Endothelial cell of umbilical vein (primary cell): Measurements from ENCODE around the gene PITPNM3. TPM values are rescaled to one million over a fixed set of nuclear protein-coding genes. Genes with fewer than 3 reads are reported as not detected.

Source experiments
- BruUV-seq: library from RNA; stranded (reverse); fragments of 400-500 nt; replicated peaks from 2 replicates; lab custom pipeline; 2021; lab: Mats Ljungman, UMichigan
- CTCF ChIA-PET: fragments of 300-600, 350-600 bp; sonication (Branson Sonifier 250); formaldehyde crosslinking; loops from one replicate; lab custom pipeline; 2021; ENCODE audit warnings: antibody characterized with exemption, inconsistent platforms; lab: Charles Lee
- POLR2A ChIA-PET: fragments of 300-600, 350-600 bp; sonication (Branson Sonifier 250); formaldehyde crosslinking; loops from one replicate; lab custom pipeline; 2021; ENCODE audit warnings: antibody characterized with exemption, inconsistent platforms; lab: Charles Lee
- DNase-seq: peaks from one replicate; pipeline ENCODE4 v3.0.0-alpha.2; 2011; ENCODE audit warnings: low read depth, low spot score
- FAIRE-seq: peaks from 2 replicates; lab custom pipeline; 2011; peaks lifted over from hg19 to GRCh38; lab: Jason Lieb, UNC
- H2AFZ ChIP-seq: 2 replicates; pipeline ENCODE4 v1.6.0; 2012; ENCODE audit warnings: low read depth, low read length, control low read depth, inconsistent platforms
- H3K27ac ChIP-seq: 2 replicates; pipeline ENCODE4 v1.5.1; 2011; ENCODE audit warnings: low read depth, mild to moderate bottlenecking, control low read depth, low read length, moderate library complexity; ENCODE audit not compliant: insufficient read depth
- H3K27me3 ChIP-seq, 2 experiments: 2 replicates each; pipeline versions ENCODE4 v1.6.0 to v1.6.1; 2011; ENCODE audit warnings: low read length in 2 of 2, mixed read lengths in 1 of 2; ENCODE audit not compliant: control insufficient read depth in 2 of 2, insufficient read depth in 2 of 2
- H3K36me3 ChIP-seq, 2 experiments: 2 replicates in 1 of 2; 3 replicates in 1 of 2; pipeline ENCODE4 v1.5.1; 2011; ENCODE audit warnings: low read length in 2 of 2, mild to moderate bottlenecking in 1 of 2, moderate library complexity in 1 of 2; ENCODE audit not compliant: control insufficient read depth in 2 of 2, insufficient read depth in 2 of 2; ENCODE audit errors: extremely low read depth in 1 of 2
- H3K4me1 ChIP-seq: 3 replicates; pipeline ENCODE4 v1.5.1; 2011; ENCODE audit warnings: mild to moderate bottlenecking, low read length; ENCODE audit not compliant: control insufficient read depth, insufficient read depth; ENCODE audit errors: extremely low read depth
- H3K4me2 ChIP-seq: 2 replicates; pipeline ENCODE4 v1.6.1; 2011; ENCODE audit warnings: low read length, control low read depth, mixed read lengths; ENCODE audit not compliant: insufficient read depth
- H3K4me3 ChIP-seq, 3 experiments: fragments of 200-600 bp in 1 of 3; sonication (generic), shearing (Covaris generic) in 1 of 3; replicated peaks in 1 of 3; 2 replicates each; pipeline ENCODE4 v1.5.1; 2011 to 2016; ENCODE audit warnings: control low read depth in 3 of 3, low read length in 3 of 3, mild to moderate bottlenecking in 2 of 3, inconsistent platforms in 1 of 3, low read depth in 1 of 3, moderate library complexity in 1 of 3; ENCODE audit not compliant: insufficient read depth in 1 of 3
- H3K79me2 ChIP-seq: 2 replicates; pipeline ENCODE4 v1.6.0; 2012; ENCODE audit warnings: low read length, inconsistent platforms; ENCODE audit not compliant: control insufficient read depth, insufficient read depth
- H3K9ac ChIP-seq: replicated peaks from 2 replicates; pipeline ENCODE3; 2011; ENCODE audit warnings: low read length, control low read depth; ENCODE audit not compliant: insufficient read depth; ENCODE audit errors: extremely low read depth
- H3K9me1 ChIP-seq: replicated peaks from 3 replicates; pipeline ENCODE4 v1.6.0; 2011; ENCODE audit warnings: mild to moderate bottlenecking, low read length; ENCODE audit not compliant: control insufficient read depth, insufficient read depth; ENCODE audit errors: extremely low read depth
- H3K9me3 ChIP-seq: replicated peaks from 2 replicates; pipeline ENCODE4 v1.5.1; 2012; ENCODE audit warnings: low read length, inconsistent platforms; ENCODE audit not compliant: control insufficient read depth, insufficient read depth
- H4K20me1 ChIP-seq: replicated peaks from 2 replicates; pipeline ENCODE3; 2011; ENCODE audit warnings: mild to moderate bottlenecking, low read length; ENCODE audit not compliant: control insufficient read depth, insufficient read depth; ENCODE audit errors: extremely low read depth
- EZH2 ChIP-seq: IDR thresholded peaks from 2 replicates; pipeline ENCODE4 v1.6.1; 2012; ENCODE audit warnings: borderline replicate concordance, low read depth, mild to moderate bottlenecking, moderate library complexity, low read length, inconsistent platforms; ENCODE audit not compliant: severe bottlenecking
- FOS ChIP-seq: IDR thresholded peaks from 2 replicates; pipeline ENCODE4 v1.6.1; 2011; ENCODE audit warnings: mild to moderate bottlenecking, low read length, moderate library complexity, borderline replicate concordance; ENCODE audit not compliant: insufficient read depth
- GATA2 ChIP-seq: IDR thresholded peaks from 2 replicates; pipeline ENCODE4 v1.7.0; 2011; ENCODE audit warnings: low read depth, mild to moderate bottlenecking, moderate library complexity, mixed read lengths, low read length; ENCODE audit not compliant: insufficient read length, insufficient read depth
- JUN ChIP-seq: IDR thresholded peaks from 2 replicates; pipeline ENCODE4 v1.6.1; 2011; ENCODE audit warnings: borderline replicate concordance, low read depth; ENCODE audit not compliant: insufficient read length, insufficient read depth
- MYC ChIP-seq: IDR thresholded peaks from one replicate; pipeline ENCODE4 v1.6.1; 2011; ENCODE audit warnings: mild to moderate bottlenecking, low read depth, low read length
- POLR2A ChIP-seq: IDR thresholded peaks from 2 replicates; pipeline ENCODE4 v1.6.1; 2012; ENCODE audit warnings: low read depth, mild to moderate bottlenecking, control low read depth, low read length
- POLR2AphosphoS5 ChIP-seq: IDR thresholded peaks from 2 replicates; pipeline ENCODE4 v1.6.1; 2012; ENCODE audit warnings: low read depth, mild to moderate bottlenecking, control low read depth, low read length, moderate library complexity; ENCODE audit not compliant: insufficient read depth
- dilution Hi-C: fragments of 300-500 bp; cut with MboI; formaldehyde crosslinking; loops from one replicate; pipeline ENCODE4 v1.15.0; 2019; ENCODE audit warnings: low sequenced_read_pairs; ENCODE audit not compliant: extremely low pct_ligation_motif_present
- intact Hi-C: fragments of 100-400 bp; cut with micrococcal nuclease; formaldehyde crosslinking; loops from one replicate; pipeline ENCODE4 v1.10.0; 2022
- polyA plus RNA-seq, 4 experiments: library from polyadenylated mRNA; depleted of rRNA in 3 of 4; stranded (reverse) in 3 of 4; unstranded in 1 of 4; fragments of >200 nt; gene quantifications; 2 replicates each; pipeline versions ENCODE4 v1.2.1 to v1.2.3, GENCODE V29; 2011 to 2012; ENCODE audit warnings: missing spikeins in 1 of 4
- total RNA-seq: library from RNA; stranded (reverse); gene quantifications from 2 replicates; pipeline ENCODE4 v1.2.3, GENCODE V29; 2021
- TF ChIP-seq, protein P1 (sequence below), 2 donors: IDR thresholded peaks; 1 replicate in 1 of 2; 2 replicates in 1 of 2; pipeline ENCODE4 v1.5.1; 2011; ENCODE audit warnings: low read length in 2 of 2, mild to moderate bottlenecking in 2 of 2, moderate library complexity in 2 of 2, control low read depth in 1 of 2, inconsistent platforms in 1 of 2, low read depth in 1 of 2; ENCODE audit not compliant: insufficient read depth in 1 of 2; ENCODE audit errors: extremely low read depth in 1 of 2
- TF ChIP-seq, protein P2 (sequence below): IDR thresholded peaks from 2 replicates; pipeline ENCODE4 v1.6.1; 2011; ENCODE audit not compliant: insufficient read depth, insufficient read length

Gene PITPNM3
- total and polyA plus RNA-seq, 2 donors (not counting 3 experiments of a cell fraction or from before 2014, with no cell fraction given), result 1.0 to 1.9 TPM

DNA sequence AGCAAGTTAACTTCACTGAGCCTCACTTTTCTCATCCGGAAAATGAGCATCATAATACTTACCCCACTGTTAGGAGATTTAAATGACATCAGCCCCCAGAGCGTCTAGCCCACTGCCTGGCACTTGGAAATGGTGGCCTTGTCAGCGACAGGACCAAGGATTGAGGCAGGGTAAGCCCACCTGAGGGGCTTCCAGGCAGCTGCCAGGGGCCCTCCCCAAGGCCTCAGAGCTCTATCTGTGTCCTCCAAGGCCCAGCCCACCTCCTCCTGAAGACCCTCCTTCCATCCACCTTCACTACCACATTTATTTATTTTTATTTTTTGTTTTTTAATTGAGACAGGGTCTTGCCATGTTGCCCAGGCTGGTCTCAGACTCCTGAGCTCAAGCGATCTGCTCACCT lies 13.8 kb downstream of the PITPNM3 start:
- H3K4me1 ChIP-seq, result no peaks in the 10 kb centered on the region
- H3K9me1 ChIP-seq, result no peaks in the 10 kb centered on the region
- no peak overlapping the region for H3K27ac ChIP-seq
- H4K20me1 ChIP-seq, result no peaks in the 10 kb centered on the region
- ChIA-PET POLR2A (no interaction called here), CTCF (no interaction called here)
- no peaks in the 10 kb centered on the region for H3K36me3 ChIP-seq
- H3K9me3 ChIP-seq, result no peaks in the 10 kb centered on the region
- peaks cover 0 to 2% of the 10 kb centered on the region in 2 experiments for H3K27me3 ChIP-seq
- H3K4me2 ChIP-seq, result no peak overlapping the region
- no peak overlapping the region for H2AFZ ChIP-seq
- DNase-seq (no peak), FAIRE-seq (no peak)
- no peak overlapping the region for H3K9ac ChIP-seq
- TF ChIP-seq EZH2 (no peak), GATA2 (no peak), FOS (no peak), MYC (no peak), JUN (no peak), POLR2A (no peak), POLR2AphosphoS5 (no peak)
- TF ChIP-seq, protein P1, sequence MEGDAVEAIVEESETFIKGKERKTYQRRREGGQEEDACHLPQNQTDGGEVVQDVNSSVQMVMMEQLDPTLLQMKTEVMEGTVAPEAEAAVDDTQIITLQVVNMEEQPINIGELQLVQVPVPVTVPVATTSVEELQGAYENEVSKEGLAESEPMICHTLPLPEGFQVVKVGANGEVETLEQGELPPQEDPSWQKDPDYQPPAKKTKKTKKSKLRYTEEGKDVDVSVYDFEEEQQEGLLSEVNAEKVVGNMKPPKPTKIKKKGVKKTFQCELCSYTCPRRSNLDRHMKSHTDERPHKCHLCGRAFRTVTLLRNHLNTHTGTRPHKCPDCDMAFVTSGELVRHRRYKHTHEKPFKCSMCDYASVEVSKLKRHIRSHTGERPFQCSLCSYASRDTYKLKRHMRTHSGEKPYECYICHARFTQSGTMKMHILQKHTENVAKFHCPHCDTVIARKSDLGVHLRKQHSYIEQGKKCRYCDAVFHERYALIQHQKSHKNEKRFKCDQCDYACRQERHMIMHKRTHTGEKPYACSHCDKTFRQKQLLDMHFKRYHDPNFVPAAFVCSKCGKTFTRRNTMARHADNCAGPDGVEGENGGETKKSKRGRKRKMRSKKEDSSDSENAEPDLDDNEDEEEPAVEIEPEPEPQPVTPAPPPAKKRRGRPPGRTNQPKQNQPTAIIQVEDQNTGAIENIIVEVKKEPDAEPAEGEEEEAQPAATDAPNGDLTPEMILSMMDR (IDR thresholded peaks at IDR 0.05; ENCODE audit: extremely low read depth in 1 of 2, insufficient read depth in 1 of 2, low read depth in 1 of 2, low read length in 2 of 2), result no peak
- TF ChIP-seq, protein P2, sequence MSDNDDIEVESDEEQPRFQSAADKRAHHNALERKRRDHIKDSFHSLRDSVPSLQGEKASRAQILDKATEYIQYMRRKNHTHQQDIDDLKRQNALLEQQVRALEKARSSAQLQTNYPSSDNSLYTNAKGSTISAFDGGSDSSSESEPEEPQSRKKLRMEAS, result no peak
- intact Hi-C loops, result no loop called here
- dilution Hi-C loops, result no loop called here
- no peak overlapping the region for H3K4me3 ChIP-seq
- BruUV-seq, result no TSS peak
- no peaks in the 10 kb centered on the region for H3K79me2 ChIP-seq
